CD4-positive, alpha-beta T cell (primary cell): ENCODE data around the gene ECPAS. TPM values are rescaled to one million over a fixed set of nuclear protein-coding genes. Genes with fewer than 3 reads are reported as not detected.
A peak's percentile ranks its signal among the peaks of the same experiment; 100 is the strongest.

Experiments
- ATAC-seq: fragments of 200-7000 bp; cut with Tn5 transposase; one replicate; pipeline ENCODE4 v1.10.0; 2022; ENCODE audit warnings: mild to moderate bottlenecking; ENCODE audit not compliant: poor library complexity
- CTCF ChIA-PET: fragments of 350-600 bp; sonication (Branson Sonifier 250); formaldehyde crosslinking; loops from one replicate; lab custom pipeline; 2021; ENCODE audit warnings: antibody characterized with exemption, inconsistent platforms; lab: Charles Lee
- POLR2A ChIA-PET: fragments of 350-600 bp; sonication (Branson Sonifier 250); formaldehyde crosslinking; loops from one replicate; lab custom pipeline; 2021; ENCODE audit warnings: antibody characterized with exemption, inconsistent platforms; lab: Charles Lee
- DNase-seq, 14 experiments: peaks; one replicate each; pipeline ENCODE4 v3.0.0-alpha.2; 2013 to 2020; ENCODE audit warnings: mixed read lengths in 2 of 14
- H3K27ac ChIP-seq, 2 donors: one replicate each; pipeline versions ENCODE4 v1.5.1 to v1.7.0; 2013; ENCODE audit warnings: low read length in 2 of 2, low read depth in 1 of 2, mild to moderate bottlenecking in 1 of 2
- H3K27me3 ChIP-seq, 2 experiments: 1 replicate in 1 of 2; 2 replicates in 1 of 2; pipeline versions ENCODE4 v1.6.1 to v1.7.0; 2013; ENCODE audit warnings: low read length in 2 of 2, control low read depth in 1 of 2, mild to moderate bottlenecking in 1 of 2, moderate library complexity in 1 of 2; ENCODE audit not compliant: insufficient read depth in 2 of 2, control insufficient read depth in 1 of 2
- H3K36me3 ChIP-seq: one replicate; pipeline ENCODE4 v1.6.1; 2013; ENCODE audit warnings: low read length, control low read depth; ENCODE audit not compliant: insufficient read depth
- H3K4me1 ChIP-seq: one replicate; pipeline ENCODE4 v1.6.1; 2013; ENCODE audit warnings: low read length, control low read depth; ENCODE audit not compliant: insufficient read depth
- H3K4me3 ChIP-seq: one replicate; pipeline ENCODE4 v1.5.1; 2013; ENCODE audit warnings: mild to moderate bottlenecking, low read length, moderate library complexity
- H3K9me3 ChIP-seq, 2 experiments: 1 replicate in 1 of 2; 2 replicates in 1 of 2; pipeline versions ENCODE4 v1.6.1 to v1.7.0; 2013; ENCODE audit warnings: low read length in 2 of 2, mild to moderate bottlenecking in 2 of 2, control low read depth in 1 of 2, moderate library complexity in 1 of 2; ENCODE audit not compliant: control insufficient read depth in 1 of 2, insufficient read depth in 1 of 2
- H3K27ac Mint-ChIP-seq: one replicate; pipeline ENCODE4 v1.8.0; 2020; ENCODE audit warnings: mixed read lengths
- H3K27me3 Mint-ChIP-seq: one replicate; pipeline ENCODE4 v1.8.0; 2021; ENCODE audit warnings: mixed read lengths
- H3K36me3 Mint-ChIP-seq: one replicate; pipeline ENCODE4 v1.8.0; 2021; ENCODE audit warnings: low read depth, mixed read lengths
- H3K4me1 Mint-ChIP-seq: one replicate; pipeline ENCODE4 v1.8.0; 2021; ENCODE audit warnings: low read depth, mixed read lengths
- H3K4me3 Mint-ChIP-seq: one replicate; pipeline ENCODE4 v1.8.0; 2020; ENCODE audit warnings: mild to moderate bottlenecking, mixed read lengths
- H3K9me3 Mint-ChIP-seq: one replicate; pipeline ENCODE4 v1.8.0; 2020; ENCODE audit warnings: mixed read lengths
- CTCF ChIP-seq: fragments of 200-600 bp; IDR thresholded peaks from one replicate; pipeline ENCODE4 v1.8.0; 2022; ENCODE audit warnings: antibody characterized with exemption, mild to moderate bottlenecking
- intact Hi-C, 2 experiments: fragments of 100-400 bp; cut with DNase I in 1 of 2; cut with micrococcal nuclease in 1 of 2; formaldehyde crosslinking; loops; one replicate each; pipeline versions ENCODE4 v1.15.1 to v1.9.0; 2023 to 2025; cut with DNase I, micrococcal nuclease
- polyA plus RNA-seq, 2 donors: library from polyadenylated mRNA; unstranded; fragments of 120-200 nt; gene quantifications; one replicate each; pipeline ENCODE4 v1.2.1, GENCODE V29; 2013
- total RNA-seq, 174 experiments: library from RNA in 2 of 174; stranded (reverse) in 2 of 174; gene quantifications; one replicate each; pipeline ENCODE4 v1.2.3 and lab custom pipeline; 2021 to 2026

ECPAS gene
- total RNA-seq (10 to 100 TPM; 36.6 to 37.5 TPM), total RNA-seq (lab: John Stamatoyannopoulos, UW) (87.9 to 385 (median 225) reads per million in 172 experiments)
- polyA plus RNA-seq (2013, experiment 1 of 2) = 33.3 TPM
- polyA plus RNA-seq (2013, experiment 2 of 2) = 36.5 TPM

GRCh38 chr9:111483858-111484571 is at the start of gene ECPAS:
Gene ECPAS (minus strand): TSS chr9:111484383. CDS start chr9:111472918, 11,465 bp downstream.
- H3K27me3 Mint-ChIP-seq = no peaks in the 10 kb centered on the region
- ChIA-PET CTCF (interaction anchor here (1.0 kb wide), 1 partner anchor 42 kb away, joined by 4 read pairs; the partner anchor contains the start of gene ZNF483), POLR2A (interaction anchor here (0.6 to 3.7 kb wide), 8 partner anchors 10 to 1004 kb away, joined by 3 to 46 read pairs (median 4); partner anchors contain the start of genes DNAJC25, HSDL2 and ZNF483)
- no peaks in the 10 kb centered on the region for H3K9me3 Mint-ChIP-seq
- DNase-seq (peak; percentile 27 to 83 (median 48)), ATAC-seq (peak; percentile 60)
- Histone ChIP-seq H3K4me3 (peak within 1 kb of the TSS; percentile 95), H3K36me3 (no peaks in the 10 kb centered on the region), H3K27ac (peak within 1 kb of the TSS; percentile 62 to 78), H3K4me1 (peaks cover 12% of the 10 kb centered on the region), H3K9me3 (no peaks in the 10 kb centered on the region), H3K27me3 (no peaks in the 10 kb centered on the region)
- intact Hi-C loops = loop anchor here (1.0 to 10.0 kb wide), 7 partner anchors 41 to 1738 kb away; partner anchors contain the start of genes ZNF483 (in 2 of the 2), DNAJC25 (in 1 of the 2), FKBP15 (in 1 of the 2) and KIAA1958 (in 1 of the 2)
- peak within 1 kb of the TSS; percentile 86 for H3K4me3 Mint-ChIP-seq
- H3K27ac Mint-ChIP-seq = peak within 1 kb of the TSS; percentile 83
- peaks cover 11% of the 10 kb centered on the region for H3K36me3 Mint-ChIP-seq
- TF ChIP-seq CTCF = no peak
- H3K4me1 Mint-ChIP-seq = peaks cover 26% of the 10 kb centered on the region

- no peaks in the 10 kb centered on the region for H3K27me3 ChIP-seq
- no peak overlapping the region for H3K27ac ChIP-seq
- Mint-ChIP-seq H3K4me1 (no peaks in the 10 kb centered on the region), H3K36me3 (peaks cover 92% of the 10 kb centered on the region), H3K9me3 (peaks cover 6% of the 10 kb centered on the region), H3K27me3 (no peaks in the 10 kb centered on the region), H3K27ac (no peak overlapping the region), H3K4me3 (no peak overlapping the region)
- ChIA-PET POLR2A (no interaction called here), CTCF (no interaction called here)
- ATAC-seq = no peak
- H3K9me3 ChIP-seq = peaks cover 41 to 61% of the 10 kb centered on the region in 2 experiments
- no peak for DNase-seq
- H3K4me3 ChIP-seq = no peak overlapping the region
- no peaks in the 10 kb centered on the region for H3K4me1 ChIP-seq
- intact Hi-C loops = no loop called here
- peaks cover 38% of the 10 kb centered on the region for H3K36me3 ChIP-seq
- no peak for TF ChIP-seq CTCF
Measured at GRCh38 chr9:111533099-111533790, 49.1 kb upstream of the ECPAS start.

- POLR2A ChIA-PET = no interaction called here
- Histone ChIP-seq H3K27ac (no peak overlapping the region), H3K36me3 (peaks cover 29% of the 10 kb centered on the region), H3K27me3 (no peaks in the 10 kb centered on the region), H3K9me3 (peaks cover 27 to 49% of the 10 kb centered on the region in 2 experiments), H3K4me1 (no peaks in the 10 kb centered on the region), H3K4me3 (no peak overlapping the region)
- CTCF ChIA-PET = no interaction called here
- Mint-ChIP-seq H3K9me3 (peaks cover 4% of the 10 kb centered on the region), H3K4me3 (no peak overlapping the region), H3K27me3 (no peaks in the 10 kb centered on the region), H3K4me1 (no peaks in the 10 kb centered on the region), H3K27ac (no peak overlapping the region), H3K36me3 (peaks cover 86% of the 10 kb centered on the region)
- intact Hi-C loops = no loop called here
- DNase-seq = no peak
- no peak for ATAC-seq
- TF ChIP-seq CTCF = no peak
Measured at GRCh38 chr9:111531716-111532115, 47.5 kb upstream of the ECPAS start.
